Karpas-422 (cell line): Measurements from ENCODE around the gene EPB41L2. TPM values are rescaled to one million over a fixed set of nuclear protein-coding genes. Genes with fewer than 3 reads are reported as not detected.

Source experiments
- DNase-seq: peaks from one replicate; pipeline ENCODE4 v3.0.0-alpha.2; 2015
- H2AFZ ChIP-seq: fragments of 200-600 bp; sonication (generic); 2 replicates; pipeline ENCODE4 v1.6.1; 2014; ENCODE audit warnings: antibody characterized with exemption, low read length, mixed read lengths
- H3K27ac ChIP-seq: fragments of 200-600 bp; sonication (generic); 2 replicates; pipeline ENCODE4 v1.5.1; 2014; ENCODE audit warnings: mild to moderate bottlenecking, low read length, moderate library complexity
- H3K27me3 ChIP-seq: fragments of 200-600 bp; sonication (generic); 2 replicates; pipeline ENCODE4 v1.6.1; 2014; ENCODE audit warnings: low read length, mixed read lengths
- H3K36me3 ChIP-seq: fragments of 200-600 bp; sonication (generic); 2 replicates; pipeline ENCODE4 v1.6.1; 2014; ENCODE audit warnings: low read length, mixed read lengths; ENCODE audit not compliant: insufficient read depth
- H3K4me1 ChIP-seq: fragments of 200-600 bp; sonication (generic); 2 replicates; pipeline ENCODE4 v1.6.1; 2014; ENCODE audit warnings: mild to moderate bottlenecking, low read length, mixed read lengths
- H3K4me2 ChIP-seq: fragments of 200-600 bp; sonication (generic); 2 replicates; pipeline ENCODE4 v1.6.1; 2014; ENCODE audit warnings: low read length, low read depth, mild to moderate bottlenecking; ENCODE audit not compliant: poor library complexity, severe bottlenecking
- H3K4me3 ChIP-seq: fragments of 200-600 bp; sonication (generic); 2 replicates; pipeline ENCODE4 v1.5.1; 2014; ENCODE audit warnings: mild to moderate bottlenecking, antibody characterized with exemption, low read length, mixed read lengths
- H3K79me2 ChIP-seq: fragments of 200-600 bp; sonication (generic); 2 replicates; pipeline ENCODE4 v1.6.1; 2014; ENCODE audit warnings: mild to moderate bottlenecking, low read length, mixed read lengths
- H3K9ac ChIP-seq: fragments of 200-600 bp; sonication (generic); 2 replicates; pipeline ENCODE4 v1.6.0; 2014; ENCODE audit warnings: low read length
- H3K9me2 ChIP-seq: fragments of 200-600 bp; sonication (generic), shearing (Covaris generic); replicated peaks from 2 replicates; pipeline ENCODE4 v1.6.0; 2014; ENCODE audit warnings: mild to moderate bottlenecking, low read length, moderate library complexity; ENCODE audit not compliant: insufficient read depth
- H3K9me3 ChIP-seq: fragments of 300-700, 200-600 bp; sonication (generic); 2 replicates; pipeline ENCODE4 v1.6.1; 2014; ENCODE audit warnings: low read length, mixed read lengths
- H4K20me1 ChIP-seq: fragments of 200-600 bp; sonication (generic); 2 replicates; pipeline ENCODE4 v1.6.1; 2014; ENCODE audit warnings: mild to moderate bottlenecking, antibody characterized with exemption, low read length, low read depth; ENCODE audit not compliant: insufficient read depth
- total RNA-seq: library from RNA; depleted of rRNA; stranded (reverse); fragments of >200 nt; shearing (Covaris generic); gene quantifications from 2 replicates; pipeline ENCODE4 v1.2.3, GENCODE V29; 2014; ENCODE audit warnings: low replicate concordance

Gene EPB41L2
- total RNA-seq, 1 experiment from 2014 or later, result 1.7 TPM

GRCh38 chr6:131002661-131002980 is 60.4 kb downstream of the EPB41L2 start:
- no peak overlapping the region for H3K27ac ChIP-seq
- H3K9ac ChIP-seq, result no peak overlapping the region
- H3K4me3 ChIP-seq, result no peak overlapping the region
- H3K27me3 ChIP-seq, result no peaks in the 10 kb centered on the region
- H3K4me2 ChIP-seq, result no peak overlapping the region
- no peak for DNase-seq
- no peaks in the 10 kb centered on the region for H3K9me3 ChIP-seq
- no peaks in the 10 kb centered on the region for H3K36me3 ChIP-seq
- H3K9me2 ChIP-seq, result no peaks in the 10 kb centered on the region
- H3K79me2 ChIP-seq, result no peaks in the 10 kb centered on the region
- no peak overlapping the region for H2AFZ ChIP-seq
- H4K20me1 ChIP-seq, result no peaks in the 10 kb centered on the region
- no peaks in the 10 kb centered on the region for H3K4me1 ChIP-seq

- Histone ChIP-seq H3K4me3 (no peak overlapping the region), H3K79me2 (no peaks in the 10 kb centered on the region), H3K9me3 (no peaks in the 10 kb centered on the region), H3K9ac (no peak overlapping the region), H3K36me3 (no peaks in the 10 kb centered on the region), H3K9me2 (no peaks in the 10 kb centered on the region), H3K27me3 (no peaks in the 10 kb centered on the region), H3K27ac (no peak overlapping the region), H3K4me2 (no peak overlapping the region), H2AFZ (no peak overlapping the region), H3K4me1 (no peaks in the 10 kb centered on the region), H4K20me1 (no peaks in the 10 kb centered on the region)
- no peak for DNase-seq
Observed at GRCh38 chr6:131001945-131002660, 60.9 kb downstream of the EPB41L2 start.

- Histone ChIP-seq H3K4me1 (no peaks in the 10 kb centered on the region), H3K36me3 (no peaks in the 10 kb centered on the region), H3K9me3 (no peaks in the 10 kb centered on the region), H2AFZ (no peak overlapping the region), H3K27me3 (no peaks in the 10 kb centered on the region), H3K79me2 (no peaks in the 10 kb centered on the region), H3K4me3 (no peak overlapping the region), H4K20me1 (no peaks in the 10 kb centered on the region), H3K4me2 (no peak overlapping the region), H3K9ac (no peak overlapping the region), H3K9me2 (no peaks in the 10 kb centered on the region), H3K27ac (no peak overlapping the region)
- no peak for DNase-seq
Observed at GRCh38 chr6:131001111-131001736, 61.8 kb downstream of the EPB41L2 start.

- Histone ChIP-seq H3K9ac (no peak overlapping the region), H3K4me2 (no peak overlapping the region), H3K27ac (no peak overlapping the region), H3K4me3 (no peak overlapping the region), H3K4me1 (no peaks in the 10 kb centered on the region), H3K27me3 (no peaks in the 10 kb centered on the region), H2AFZ (no peak overlapping the region), H3K9me3 (no peaks in the 10 kb centered on the region), H3K9me2 (no peaks in the 10 kb centered on the region), H3K36me3 (no peaks in the 10 kb centered on the region), H3K79me2 (no peaks in the 10 kb centered on the region), H4K20me1 (no peaks in the 10 kb centered on the region)
- no peak for DNase-seq
Observed at GRCh38 chr6:131000544-131000943, 62.5 kb downstream of the EPB41L2 start.

- H3K4me3 ChIP-seq, result no peak overlapping the region
- H2AFZ ChIP-seq, result no peak overlapping the region
- H3K9me2 ChIP-seq, result no peaks in the 10 kb centered on the region
- H3K79me2 ChIP-seq, result no peaks in the 10 kb centered on the region
- no peak overlapping the region for H3K4me2 ChIP-seq
- no peaks in the 10 kb centered on the region for H4K20me1 ChIP-seq
- H3K9ac ChIP-seq, result no peak overlapping the region
- H3K4me1 ChIP-seq, result no peaks in the 10 kb centered on the region
- H3K9me3 ChIP-seq, result no peaks in the 10 kb centered on the region
- no peaks in the 10 kb centered on the region for H3K36me3 ChIP-seq
- DNase-seq, result no peak
- no peaks in the 10 kb centered on the region for H3K27me3 ChIP-seq
- no peak overlapping the region for H3K27ac ChIP-seq
Observed at GRCh38 chr6:130997061-130997753, 65.8 kb downstream of the EPB41L2 start.

GRCh38 chr6:130996635-130997034 is 66.4 kb downstream of the EPB41L2 start:
- no peak overlapping the region for H2AFZ ChIP-seq
- H3K4me2 ChIP-seq, result no peak overlapping the region
- no peak overlapping the region for H3K4me3 ChIP-seq
- no peak for DNase-seq
- no peaks in the 10 kb centered on the region for H3K9me3 ChIP-seq
- H3K27ac ChIP-seq, result no peak overlapping the region
- H4K20me1 ChIP-seq, result no peaks in the 10 kb centered on the region
- H3K36me3 ChIP-seq, result no peaks in the 10 kb centered on the region
- H3K4me1 ChIP-seq, result no peaks in the 10 kb centered on the region
- H3K79me2 ChIP-seq, result no peaks in the 10 kb centered on the region
- no peak overlapping the region for H3K9ac ChIP-seq
- no peaks in the 10 kb centered on the region for H3K27me3 ChIP-seq
- no peaks in the 10 kb centered on the region for H3K9me2 ChIP-seq

GRCh38 chr6:130995783-130996447 is 67.1 kb downstream of the EPB41L2 start:
- H3K9me2 ChIP-seq, result no peaks in the 10 kb centered on the region
- H3K27ac ChIP-seq, result no peak overlapping the region
- no peaks in the 10 kb centered on the region for H4K20me1 ChIP-seq
- H3K79me2 ChIP-seq, result no peaks in the 10 kb centered on the region
- no peaks in the 10 kb centered on the region for H3K27me3 ChIP-seq
- DNase-seq, result no peak
- no peak overlapping the region for H3K4me2 ChIP-seq
- H3K9ac ChIP-seq, result no peak overlapping the region
- no peaks in the 10 kb centered on the region for H3K9me3 ChIP-seq
- H2AFZ ChIP-seq, result no peak overlapping the region
- no peak overlapping the region for H3K4me3 ChIP-seq
- H3K36me3 ChIP-seq, result no peaks in the 10 kb centered on the region
- H3K4me1 ChIP-seq, result no peaks in the 10 kb centered on the region
